ENCODE measurements around the gene ASTN2. TPM values are rescaled to one million over a fixed set of nuclear protein-coding genes. Genes with fewer than 3 reads are reported as not detected.

ASTN2 gene
- total RNA-seq, 5 donors from 2014 or later (not counting 1 experiment from before 2014, with no cell fraction given) = 3.7 to 4.8 (median 4.4) TPM

DNA sequence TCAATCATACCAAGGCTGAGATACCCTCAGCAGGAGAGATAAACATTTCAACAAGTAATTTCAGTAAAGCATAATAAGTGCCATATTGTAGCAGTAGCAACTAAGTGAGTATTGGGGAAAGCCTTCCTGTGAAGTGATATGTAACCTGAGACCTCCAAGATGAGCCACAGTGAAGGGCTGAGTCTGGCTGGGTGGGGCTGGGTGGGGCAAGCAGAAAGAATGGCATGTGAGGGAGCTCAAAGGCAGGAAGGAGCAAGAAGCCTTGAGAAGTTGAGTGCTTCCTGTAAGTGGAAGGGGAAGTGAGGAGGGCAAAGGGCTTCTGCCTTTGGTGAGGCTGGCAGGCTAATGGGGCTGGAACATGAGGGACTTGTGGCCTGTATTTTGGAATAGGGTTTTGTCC lies 19.7 kb upstream of the ASTN2 start:
- Histone ChIP-seq H3K4me3 (ENCODE audit: control insufficient read depth in 1 of 2, extremely low read depth in 1 of 2, low read length in 1 of 2) (no peak overlapping the region), H3K27me3 (replicated peaks in 1 of 2; ENCODE audit: control insufficient read depth in 2 of 2, extremely low read depth in 1 of 2, insufficient read depth in 2 of 2, low read length in 1 of 2) (no peaks in the 10 kb centered on the region), H3K4me1 (ENCODE audit: control insufficient read depth in 1 of 2, extremely low read depth in 1 of 2, insufficient read depth in 2 of 2, low read length in 2 of 2) (no peaks in the 10 kb centered on the region), H3K27ac (ENCODE audit: low read length) (no peak overlapping the region), H3K9me3 (no peaks in the 10 kb centered on the region), H3K36me3 (ENCODE audit: control insufficient read depth in 2 of 2, extremely low read depth in 1 of 2, insufficient read depth in 1 of 2, low read length in 1 of 2) (no peaks in the 10 kb centered on the region)
- H3K27ac Mint-ChIP-seq = no peak overlapping the region
- ATAC-seq (replicated peaks in 1 of 4) (no peak), DNase-seq (no peak)
- H3K27me3 Mint-ChIP-seq = peaks cover 2 to 5% of the 10 kb centered on the region in 2 donors
- H3K36me3 Mint-ChIP-seq = no peaks in the 10 kb centered on the region
- ChIA-PET CTCF (no interaction called here), POLR2A (no interaction called here)
- peaks cover 0 to 4% (median 0%) of the 10 kb centered on the region in 3 donors for H3K9me3 Mint-ChIP-seq
- H3K4me3 Mint-ChIP-seq = no peak overlapping the region
- no peaks in the 10 kb centered on the region for H3K4me1 Mint-ChIP-seq

- no peaks in the 10 kb centered on the region for H3K36me3 Mint-ChIP-seq
- H3K4me1 ChIP-seq (ENCODE audit: control insufficient read depth in 1 of 2, extremely low read depth in 1 of 2, insufficient read depth in 2 of 2, low read length in 2 of 2) = no peaks in the 10 kb centered on the region
- H3K9me3 Mint-ChIP-seq = peaks cover 0 to 4% (median 0%) of the 10 kb centered on the region in 3 donors
- no peak for ATAC-seq (replicated peaks in 1 of 4)
- no peaks in the 10 kb centered on the region for H3K27me3 ChIP-seq (replicated peaks in 1 of 2; ENCODE audit: control insufficient read depth in 2 of 2, extremely low read depth in 1 of 2, insufficient read depth in 2 of 2, low read length in 1 of 2)
- no peak overlapping the region for H3K4me3 Mint-ChIP-seq
- H3K9me3 ChIP-seq = no peaks in the 10 kb centered on the region
- H3K4me3 ChIP-seq (ENCODE audit: control insufficient read depth in 1 of 2, extremely low read depth in 1 of 2, low read length in 1 of 2) = no peak overlapping the region
- H3K4me1 Mint-ChIP-seq = no peaks in the 10 kb centered on the region
- no peaks in the 10 kb centered on the region for H3K27me3 Mint-ChIP-seq
- no peak overlapping the region for H3K27ac ChIP-seq (ENCODE audit: low read length)
- no peaks in the 10 kb centered on the region for H3K36me3 ChIP-seq (ENCODE audit: control insufficient read depth in 2 of 2, extremely low read depth in 1 of 2, insufficient read depth in 1 of 2, low read length in 1 of 2)
- no peak overlapping the region for H3K27ac Mint-ChIP-seq
- ChIA-PET CTCF (no interaction called here), POLR2A (no interaction called here)
- DNase-seq = no peak
- no CpG with 5 or more reads among the region's 2 CpGs for WGBS (ENCODE audit: insufficient coverage)
These were observed 16.0 kb upstream of the ASTN2 start for GRCh38 chr9:117430813-117431212.

GRCh38 chr9:117427357-117427913 lies 12.6 kb upstream of the ASTN2 start:
- CTCF ChIA-PET = no interaction called here
- no peak overlapping the region for H3K27ac Mint-ChIP-seq
- 74% methylated on average over 2 of the region's 3 CpGs for WGBS (ENCODE audit: insufficient coverage)

GRCh38 chr9:117425566-117425965 lies 10.7 kb upstream of the ASTN2 start:
- no peak for DNase-seq
- Mint-ChIP-seq H3K4me3 (no peak overlapping the region), H3K36me3 (no peaks in the 10 kb centered on the region), H3K27me3 (peaks cover 0 to 7% of the 10 kb centered on the region in 2 donors), H3K4me1 (no peaks in the 10 kb centered on the region), H3K9me3 (peaks cover 0 to 4% (median 0%) of the 10 kb centered on the region in 3 donors), H3K27ac (no peak overlapping the region)
- Histone ChIP-seq H3K36me3 (ENCODE audit: control insufficient read depth in 2 of 2, extremely low read depth in 1 of 2, insufficient read depth in 1 of 2, low read length in 1 of 2) (no peaks in the 10 kb centered on the region), H3K4me3 (ENCODE audit: control insufficient read depth in 1 of 2, extremely low read depth in 1 of 2, low read length in 1 of 2) (no peak overlapping the region), H3K27ac (ENCODE audit: low read length) (no peak overlapping the region), H3K27me3 (replicated peaks in 1 of 2; ENCODE audit: control insufficient read depth in 2 of 2, extremely low read depth in 1 of 2, insufficient read depth in 2 of 2, low read length in 1 of 2) (no peaks in the 10 kb centered on the region), H3K9me3 (no peaks in the 10 kb centered on the region), H3K4me1 (ENCODE audit: control insufficient read depth in 1 of 2, extremely low read depth in 1 of 2, insufficient read depth in 2 of 2, low read length in 2 of 2) (no peaks in the 10 kb centered on the region)
- CTCF ChIA-PET = no interaction called here
- POLR2A ChIA-PET = no interaction called here
- ATAC-seq (replicated peaks in 1 of 4) = no peak
- 60% methylated on average over 1 of the region's 3 CpGs for WGBS (ENCODE audit: insufficient coverage)

More at GRCh38 chr9:117427357-117427913, 12.6 kb upstream of the ASTN2 start:
- Histone ChIP-seq H3K4me1 (ENCODE audit: control insufficient read depth in 1 of 2, extremely low read depth in 1 of 2, insufficient read depth in 2 of 2, low read length in 2 of 2) (no peaks in the 10 kb centered on the region), H3K4me3 (ENCODE audit: control insufficient read depth in 1 of 2, extremely low read depth in 1 of 2, low read length in 1 of 2) (no peak overlapping the region), H3K27ac (ENCODE audit: low read length) (no peak overlapping the region), H3K27me3 (replicated peaks in 1 of 2; ENCODE audit: control insufficient read depth in 2 of 2, extremely low read depth in 1 of 2, insufficient read depth in 2 of 2, low read length in 1 of 2) (no peaks in the 10 kb centered on the region), H3K9me3 (no peaks in the 10 kb centered on the region), H3K36me3 (ENCODE audit: control insufficient read depth in 2 of 2, extremely low read depth in 1 of 2, insufficient read depth in 1 of 2, low read length in 1 of 2) (no peaks in the 10 kb centered on the region)
- Mint-ChIP-seq H3K4me3 (no peak overlapping the region), H3K36me3 (no peaks in the 10 kb centered on the region), H3K4me1 (no peaks in the 10 kb centered on the region), H3K27me3 (peaks cover 0 to 7% of the 10 kb centered on the region in 2 donors), H3K9me3 (peaks cover 0 to 4% (median 0%) of the 10 kb centered on the region in 3 donors)
- ATAC-seq (replicated peaks in 1 of 4) (no peak), DNase-seq (no peak)
- POLR2A ChIA-PET = no interaction called here

DNA sequence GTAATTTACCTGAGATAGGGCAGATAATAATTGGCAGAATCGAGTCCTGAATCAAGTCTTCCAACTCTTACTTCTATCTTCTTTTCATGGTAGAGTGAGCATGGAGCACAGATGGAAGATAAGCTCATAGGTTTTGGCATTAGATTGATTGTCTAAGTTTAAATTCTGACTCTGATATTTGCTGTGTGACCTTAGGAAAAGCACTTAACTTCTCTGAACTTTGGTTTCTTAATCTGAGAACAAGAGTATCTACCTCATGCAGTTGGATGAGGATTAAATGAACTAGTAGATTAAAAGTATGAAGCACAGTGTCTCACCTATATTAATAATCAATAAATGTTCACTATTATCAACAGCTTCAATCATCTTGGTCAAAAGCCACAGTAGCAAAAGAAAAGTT lies 9.4 kb upstream of the ASTN2 start:
- Mint-ChIP-seq H3K4me1 (no peaks in the 10 kb centered on the region), H3K36me3 (no peaks in the 10 kb centered on the region), H3K27ac (no peak overlapping the region), H3K9me3 (peaks cover 0 to 4% (median 0%) of the 10 kb centered on the region in 3 donors), H3K4me3 (no peak overlapping the region), H3K27me3 (peaks cover 0 to 7% of the 10 kb centered on the region in 2 donors)
- DNase-seq (no peak), ATAC-seq (replicated peaks in 1 of 4) (no peak)
- ChIA-PET POLR2A (no interaction called here), CTCF (no interaction called here)
- H3K9me3 ChIP-seq = no peaks in the 10 kb centered on the region
- no peak overlapping the region for H3K4me3 ChIP-seq (ENCODE audit: control insufficient read depth in 1 of 2, extremely low read depth in 1 of 2, low read length in 1 of 2)
- no CpG with 5 or more reads among the region's 1 CpG for WGBS (ENCODE audit: insufficient coverage)
- H3K27ac ChIP-seq (ENCODE audit: low read length) = no peak overlapping the region
- H3K27me3 ChIP-seq (replicated peaks in 1 of 2; ENCODE audit: control insufficient read depth in 2 of 2, extremely low read depth in 1 of 2, insufficient read depth in 2 of 2, low read length in 1 of 2) = no peaks in the 10 kb centered on the region
- no peaks in the 10 kb centered on the region for H3K36me3 ChIP-seq (ENCODE audit: control insufficient read depth in 2 of 2, extremely low read depth in 1 of 2, insufficient read depth in 1 of 2, low read length in 1 of 2)
- H3K4me1 ChIP-seq (ENCODE audit: control insufficient read depth in 1 of 2, extremely low read depth in 1 of 2, insufficient read depth in 2 of 2, low read length in 2 of 2) = no peaks in the 10 kb centered on the region

DNA sequence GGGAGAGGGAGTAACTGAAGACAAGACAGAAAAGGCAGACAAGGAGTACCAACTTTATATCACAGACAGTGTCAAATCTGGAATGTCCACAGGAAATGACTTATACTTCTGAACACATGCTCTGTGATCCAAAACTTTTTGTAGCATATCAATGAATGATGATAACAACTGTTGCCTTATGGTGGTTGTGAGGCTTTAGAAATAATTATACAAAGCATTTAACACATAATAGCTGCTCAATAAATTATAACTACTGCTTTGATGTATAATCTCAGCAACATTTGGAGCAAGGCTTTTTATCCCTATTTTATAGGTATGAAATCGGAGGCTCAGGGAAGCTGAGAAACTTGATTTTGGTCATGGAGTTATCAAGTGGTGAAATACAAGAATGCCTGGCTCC lies 3.3 kb upstream of the ASTN2 start:
- no peak overlapping the region for H3K4me3 ChIP-seq (ENCODE audit: control insufficient read depth in 1 of 2, extremely low read depth in 1 of 2, low read length in 1 of 2)
- no peak overlapping the region for H3K4me3 Mint-ChIP-seq

DNA sequence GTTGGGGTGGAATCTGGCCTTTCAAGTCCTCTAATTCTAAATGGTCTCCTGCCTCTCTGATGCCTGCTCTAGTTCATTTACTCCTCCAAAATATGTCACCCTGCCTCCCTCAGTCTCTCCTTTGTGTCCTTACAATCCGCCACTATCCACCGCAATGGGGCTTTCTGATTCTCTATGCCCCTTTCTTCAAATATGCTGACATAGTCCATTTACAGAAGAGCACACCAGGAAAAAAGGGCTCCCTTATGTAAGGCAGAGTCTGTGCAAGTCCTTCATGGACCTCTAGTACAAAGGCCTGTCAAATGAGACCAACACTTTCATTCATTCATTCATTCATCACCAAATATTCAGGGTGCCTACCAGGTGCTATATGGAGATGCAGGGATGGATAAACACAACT lies 2.0 kb upstream of the ASTN2 start:
- WGBS (ENCODE audit: insufficient coverage) = 90% methylated on average over 2 of the region's 2 CpGs
- Mint-ChIP-seq H3K27me3 (peaks cover 19 to 21% of the 10 kb centered on the region in 2 donors), H3K27ac (no peak overlapping the region), H3K9me3 (no peaks in the 10 kb centered on the region), H3K4me1 (peaks cover 0 to 3% (median 2%) of the 10 kb centered on the region in 3 donors), H3K4me3 (no peak overlapping the region), H3K36me3 (no peaks in the 10 kb centered on the region)
- CTCF ChIA-PET = interaction anchor here in 1 of 2 donors (0.6 kb wide), 1 partner anchor 575 kb away, joined by 3 read pairs; no protein-coding TSS in a partner anchor
- no peaks in the 10 kb centered on the region for H3K9me3 ChIP-seq
- H3K4me3 ChIP-seq (ENCODE audit: control insufficient read depth in 1 of 2, extremely low read depth in 1 of 2, low read length in 1 of 2) = no peak overlapping the region
- no peak overlapping the region for H3K27ac ChIP-seq (ENCODE audit: low read length)
- POLR2A ChIA-PET = no interaction called here
- no peak for ATAC-seq (replicated peaks in 1 of 4)
- no peaks in the 10 kb centered on the region for H3K4me1 ChIP-seq (ENCODE audit: control insufficient read depth in 1 of 2, extremely low read depth in 1 of 2, insufficient read depth in 2 of 2, low read length in 2 of 2)
- H3K27me3 ChIP-seq (replicated peaks in 1 of 2; ENCODE audit: control insufficient read depth in 2 of 2, extremely low read depth in 1 of 2, insufficient read depth in 2 of 2, low read length in 1 of 2) = peaks cover 6 to 37% of the 10 kb centered on the region in 2 experiments
- H3K36me3 ChIP-seq (ENCODE audit: control insufficient read depth in 2 of 2, extremely low read depth in 1 of 2, insufficient read depth in 1 of 2, low read length in 1 of 2) = no peaks in the 10 kb centered on the region
- DNase-seq = no peak

More for the DNA sequence above, 3.3 kb upstream of the ASTN2 start:
- Mint-ChIP-seq H3K9me3 (no peaks in the 10 kb centered on the region), H3K27me3 (peaks cover 8 to 9% of the 10 kb centered on the region in 2 donors), H3K27ac (no peak overlapping the region), H3K4me1 (peaks cover 0 to 3% (median 2%) of the 10 kb centered on the region in 3 donors), H3K36me3 (no peaks in the 10 kb centered on the region)
- DNase-seq = no peak
- H3K36me3 ChIP-seq (ENCODE audit: control insufficient read depth in 2 of 2, extremely low read depth in 1 of 2, insufficient read depth in 1 of 2, low read length in 1 of 2) = no peaks in the 10 kb centered on the region
- no peaks in the 10 kb centered on the region for H3K4me1 ChIP-seq (ENCODE audit: control insufficient read depth in 1 of 2, extremely low read depth in 1 of 2, insufficient read depth in 2 of 2, low read length in 2 of 2)
- CTCF ChIA-PET = no interaction called here
- no peaks in the 10 kb centered on the region for H3K9me3 ChIP-seq
- H3K27me3 ChIP-seq (replicated peaks in 1 of 2; ENCODE audit: control insufficient read depth in 2 of 2, extremely low read depth in 1 of 2, insufficient read depth in 2 of 2, low read length in 1 of 2) = peaks cover 6 to 24% of the 10 kb centered on the region in 2 experiments
- POLR2A ChIA-PET = no interaction called here
- no peak overlapping the region for H3K27ac ChIP-seq (ENCODE audit: low read length)
- WGBS (ENCODE audit: insufficient coverage) = no CpG with 5 or more reads among the region's 1 CpG
- no peak for ATAC-seq (replicated peaks in 1 of 4)
